Lung (tissue), 12 donors: ENCODE results near the gene CROCC. TPM values are rescaled to one million over a fixed set of nuclear protein-coding genes. Genes with fewer than 3 reads are reported as not detected.

Experiments used
- ATAC-seq: fragments of 200-7000 bp; cut with Tn5 transposase; one replicate; pipeline ENCODE4 v1.9.1; 2020; ENCODE audit warnings: moderate number of reproducible peaks; ENCODE audit not compliant: insufficient read depth, low FRiP score
- DNase-seq, 3 donors: peaks; one replicate each; pipeline ENCODE4 v3.0.0-alpha.2; 2013 to 2017
- H3K27ac ChIP-seq, 2 donors: one replicate each; pipeline ENCODE4 v1.5.1; 2013; ENCODE audit warnings: mild to moderate bottlenecking in 2 of 2, moderate library complexity in 2 of 2, control low read depth in 1 of 2, inconsistent platforms in 1 of 2, low read depth in 1 of 2, low read length in 1 of 2
- H3K27me3 ChIP-seq, 3 donors: one replicate each; pipeline ENCODE4 v1.5.1; 2013; ENCODE audit warnings: low read length in 2 of 3; ENCODE audit not compliant: control insufficient read depth in 3 of 3, insufficient read depth in 3 of 3
- H3K36me3 ChIP-seq, 4 donors: one replicate each; pipeline ENCODE4 v1.5.1; 2013; ENCODE audit warnings: low read length in 4 of 4, mild to moderate bottlenecking in 1 of 4, moderate library complexity in 1 of 4; ENCODE audit not compliant: control insufficient read depth in 4 of 4, insufficient read depth in 4 of 4
- H3K4me1 ChIP-seq, 5 donors: one replicate each; pipeline ENCODE4 v1.5.1; 2013; ENCODE audit warnings: low read length in 5 of 5, mild to moderate bottlenecking in 2 of 5, moderate library complexity in 1 of 5; ENCODE audit not compliant: control insufficient read depth in 5 of 5, insufficient read depth in 5 of 5
- H3K4me3 ChIP-seq: one replicate; pipeline ENCODE4 v1.5.1; 2013; ENCODE audit warnings: mild to moderate bottlenecking, control low read depth, moderate library complexity
- H3K9ac ChIP-seq, 2 donors: one replicate each; pipeline ENCODE4 v1.5.1; 2013; ENCODE audit warnings: low read length in 2 of 2, control low read depth in 1 of 2; ENCODE audit not compliant: insufficient read depth in 1 of 2
- H3K9me3 ChIP-seq, 4 donors: one replicate each; pipeline ENCODE4 v1.5.1; 2013; ENCODE audit warnings: low read length in 3 of 4, mild to moderate bottlenecking in 1 of 4, moderate library complexity in 1 of 4; ENCODE audit not compliant: control insufficient read depth in 4 of 4, insufficient read depth in 3 of 4
- WGBS, 2 donors: extraction: QIAGEN DNeasy Blood & Tissue Kit; methylation state at CpG; one replicate each; pipeline ENCODE4 v1.1.7; 2013; 5-methylcytosine and 5-hydroxymethylcytosine counted together
- polyA plus RNA-seq, 2 donors: library from polyadenylated mRNA; stranded (reverse); fragments of 200-250 nt; gene quantifications; one replicate each; pipeline ENCODE4 v1.2.1, GENCODE V29; 2013
- total RNA-seq, 2 donors: library from RNA; depleted of rRNA in 1 of 2; stranded (reverse); fragments of >200 nt in 1 of 2; gene quantifications; one replicate each; pipeline ENCODE4 v1.2.1, GENCODE V29; 2014 to 2021
- TF ChIP-seq, protein P1 (sequence below): IDR thresholded peaks from 2 replicates; pipeline ENCODE4 v1.5.1; 2012; ENCODE audit warnings: mild to moderate bottlenecking; ENCODE audit errors: control extremely low read depth, extremely low read depth
- donor health status: control.
- donor health status: control.
- donor health status: Bipolar disorder and iron deficiency.
- donor health status: healthy.
- donor health status: DM: yes; HTN: yes; CAD: no.

Gene CROCC
- total and polyA plus RNA-seq, 4 donors, result 14.9 to 42.2 (median 28.5) TPM

DNA sequence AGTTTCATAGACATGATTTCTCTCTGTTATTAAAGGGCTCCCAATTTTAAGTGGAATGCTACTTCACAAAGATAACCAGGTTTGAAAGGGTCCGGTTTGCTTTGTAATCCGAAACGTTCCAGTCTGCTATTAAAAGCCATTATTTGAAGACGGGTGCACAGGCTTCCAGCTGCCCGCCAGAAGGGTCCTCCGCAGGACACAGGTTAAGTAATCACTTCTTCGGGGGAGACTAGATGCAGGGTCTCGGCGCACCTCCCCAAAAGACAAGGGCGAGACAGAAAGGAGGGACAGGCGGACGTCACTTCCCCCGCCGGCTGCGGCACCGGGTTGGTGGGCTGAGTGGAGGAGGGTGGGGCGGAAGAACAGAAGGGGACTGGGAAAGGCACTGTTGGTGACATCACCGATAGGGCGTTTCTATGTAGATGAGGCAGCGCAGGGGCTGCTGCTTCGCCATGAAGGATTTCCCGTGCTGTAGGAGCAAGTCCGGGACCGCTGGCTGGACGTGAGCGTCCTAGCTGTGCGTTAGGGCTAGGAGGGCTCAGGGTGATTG, 17.1 kb upstream of the CROCC start:
- ATAC-seq (peak; percentile 100), DNase-seq (peak; percentile 99 to 100 (median 100))
- H3K9ac ChIP-seq, result peak overlapping the region; percentile 96 to 97
- H3K36me3 ChIP-seq, result no peaks in the 10 kb centered on the region
- H3K4me3 ChIP-seq, result peak overlapping the region; percentile 49
- WGBS, 2 donors, result 0% methylated on average over 27 of the region's 27 CpGs
- H3K4me1 ChIP-seq, result peaks cover 0 to 29% (median 0%) of the 10 kb centered on the region in 5 donors
- H3K27me3 ChIP-seq, result no peaks in the 10 kb centered on the region
- TF ChIP-seq, protein P1, sequence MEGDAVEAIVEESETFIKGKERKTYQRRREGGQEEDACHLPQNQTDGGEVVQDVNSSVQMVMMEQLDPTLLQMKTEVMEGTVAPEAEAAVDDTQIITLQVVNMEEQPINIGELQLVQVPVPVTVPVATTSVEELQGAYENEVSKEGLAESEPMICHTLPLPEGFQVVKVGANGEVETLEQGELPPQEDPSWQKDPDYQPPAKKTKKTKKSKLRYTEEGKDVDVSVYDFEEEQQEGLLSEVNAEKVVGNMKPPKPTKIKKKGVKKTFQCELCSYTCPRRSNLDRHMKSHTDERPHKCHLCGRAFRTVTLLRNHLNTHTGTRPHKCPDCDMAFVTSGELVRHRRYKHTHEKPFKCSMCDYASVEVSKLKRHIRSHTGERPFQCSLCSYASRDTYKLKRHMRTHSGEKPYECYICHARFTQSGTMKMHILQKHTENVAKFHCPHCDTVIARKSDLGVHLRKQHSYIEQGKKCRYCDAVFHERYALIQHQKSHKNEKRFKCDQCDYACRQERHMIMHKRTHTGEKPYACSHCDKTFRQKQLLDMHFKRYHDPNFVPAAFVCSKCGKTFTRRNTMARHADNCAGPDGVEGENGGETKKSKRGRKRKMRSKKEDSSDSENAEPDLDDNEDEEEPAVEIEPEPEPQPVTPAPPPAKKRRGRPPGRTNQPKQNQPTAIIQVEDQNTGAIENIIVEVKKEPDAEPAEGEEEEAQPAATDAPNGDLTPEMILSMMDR, result no peak
- H3K9me3 ChIP-seq, result peaks cover 0 to 5% (median 0%) of the 10 kb centered on the region in 4 donors
- H3K27ac ChIP-seq, result peak overlapping the region; percentile 98 to 99

- H3K4me1 ChIP-seq, result peaks cover 0 to 29% (median 0%) of the 10 kb centered on the region in 5 donors
- peaks cover 0 to 5% (median 0%) of the 10 kb centered on the region in 4 donors for H3K9me3 ChIP-seq
- DNase-seq, result peak in 2 of 3 donors; percentile 51 to 97
- peak overlapping the region; percentile 98 to 99 for H3K27ac ChIP-seq
- H3K27me3 ChIP-seq, result no peaks in the 10 kb centered on the region
- TF ChIP-seq, protein P1, result no peak
- peak; percentile 88 for ATAC-seq
- H3K36me3 ChIP-seq, result no peaks in the 10 kb centered on the region
- WGBS, 2 donors, result 6 to 9% methylated on average over 12 of the region's 12 CpGs
- no peak overlapping the region for H3K4me3 ChIP-seq
- H3K9ac ChIP-seq, result peak overlapping the region; percentile 96 to 97
These were observed 16.4 kb upstream of the CROCC start for GRCh38 chr1:16905110-16905867.

- ATAC-seq (no peak), DNase-seq (no peak)
- TF ChIP-seq, protein P1, result no peak
- peaks cover 0 to 29% (median 0%) of the 10 kb centered on the region in 5 donors for H3K4me1 ChIP-seq
- H3K9ac ChIP-seq, result peak overlapping the region in 1 of 2 donors; percentile 23
- no peaks in the 10 kb centered on the region for H3K27me3 ChIP-seq
- H3K36me3 ChIP-seq, result no peaks in the 10 kb centered on the region
- no peak overlapping the region for H3K4me3 ChIP-seq
- H3K27ac ChIP-seq, result peak overlapping the region; percentile 83 to 95
- peaks cover 0 to 5% (median 0%) of the 10 kb centered on the region in 4 donors for H3K9me3 ChIP-seq
- 83 to 85% methylated on average over 11 of the region's 11 CpGs for WGBS, 2 donors
These were observed 15.6 kb upstream of the CROCC start for GRCh38 chr1:16905868-16906702.
